Kidney (tissue), 14 donors: ENCODE data around the gene HHATL. TPM values are rescaled to one million over a fixed set of nuclear protein-coding genes. Genes with fewer than 3 reads are reported as not detected.

Source experiments
- DNase-seq, 5 donors: peaks; one replicate each; pipeline ENCODE4 v3.0.0-alpha.2; 2013 to 2020
- FAIRE-seq: peaks from 2 replicates; lab custom pipeline; 2012; peaks lifted over from hg19 to GRCh38; lab: Jason Lieb, UNC
- H3K27ac ChIP-seq, 2 donors: one replicate each; pipeline ENCODE4 v1.7.0; 2013; ENCODE audit warnings: low read depth in 2 of 2, low read length in 2 of 2, inconsistent platforms in 1 of 2
- H3K27me3 ChIP-seq: one replicate; pipeline ENCODE4 v1.7.1; 2013; ENCODE audit warnings: low read length, inconsistent platforms; ENCODE audit not compliant: control insufficient read depth, insufficient read depth
- H3K36me3 ChIP-seq, 3 donors: one replicate each; pipeline versions ENCODE4 v1.7.0 to v1.7.1; 2013; ENCODE audit warnings: low read length in 3 of 3, control low read depth in 1 of 3, inconsistent platforms in 1 of 3; ENCODE audit not compliant: insufficient read depth in 3 of 3, control insufficient read depth in 2 of 3
- H3K4me1 ChIP-seq, 3 donors: one replicate each; pipeline versions ENCODE4 v1.7.0 to v1.7.1; 2013; ENCODE audit warnings: low read length in 3 of 3, inconsistent platforms in 1 of 3, low read depth in 1 of 3; ENCODE audit not compliant: control insufficient read depth in 2 of 3, insufficient read depth in 2 of 3
- H3K4me3 ChIP-seq, 3 donors: one replicate each; pipeline versions ENCODE4 v1.7.0 to v1.8.1; 2013; ENCODE audit warnings: low read length in 3 of 3, control low read depth in 1 of 3, inconsistent platforms in 1 of 3
- H3K9ac ChIP-seq, 3 donors: one replicate each; pipeline versions ENCODE4 v1.7.0 to v1.7.1; 2013; ENCODE audit warnings: low read length in 3 of 3, control low read depth in 1 of 3, inconsistent platforms in 1 of 3
- H3K9me3 ChIP-seq, 3 donors: one replicate each; pipeline versions ENCODE4 v1.7.0 to v1.7.1; 2013; ENCODE audit warnings: low read length in 3 of 3, control low read depth in 1 of 3, inconsistent platforms in 1 of 3; ENCODE audit not compliant: control insufficient read depth in 2 of 3, insufficient read depth in 1 of 3
- CTCF ChIP-seq: IDR thresholded peaks from 3 replicates; pipeline ENCODE4 v1.5.1; 2012; ENCODE audit warnings: mild to moderate bottlenecking, moderate library complexity, borderline replicate concordance; ENCODE audit not compliant: insufficient read depth; ENCODE audit errors: extremely low read depth
- intact Hi-C: fragments of 100-400 bp; cut with DNase I; formaldehyde crosslinking; loops from one replicate; pipeline ENCODE4 v1.11.1; 2022
- polyA plus RNA-seq: library from polyadenylated mRNA; stranded (reverse); fragments of 350-450 nt; fragmentation: Illumina TruSeq; extraction: RNeasy Lipid Tissue Mini Kit (QIAGEN cat#74804); gene quantifications from one replicate; pipeline ENCODE4 v1.2.3, GENCODE V29; 2014; ENCODE audit warnings: low read depth, low replicate concordance; ENCODE audit not compliant: insufficient read depth
- total RNA-seq: library from RNA; stranded (reverse); fragmentation: NEBNext Ultra II Directional; extraction: Animal tissue kit (Norgen Biotek cat#: 25700); gene quantifications from one replicate; pipeline ENCODE4 v1.2.1, GENCODE V29; 2021
- donor health status: control.
- donor health status: control.
- donor health status: control.
- donor health status: control.
- donor health status: control.
- donor health status: DM: yes; HTN: yes; CAD: no.
- donor health status: Normal renal cell carcinoma (clear cell type).

HHATL gene
- total and polyA plus RNA-seq, 2 donors from 2014 or later = not detected

DNA sequence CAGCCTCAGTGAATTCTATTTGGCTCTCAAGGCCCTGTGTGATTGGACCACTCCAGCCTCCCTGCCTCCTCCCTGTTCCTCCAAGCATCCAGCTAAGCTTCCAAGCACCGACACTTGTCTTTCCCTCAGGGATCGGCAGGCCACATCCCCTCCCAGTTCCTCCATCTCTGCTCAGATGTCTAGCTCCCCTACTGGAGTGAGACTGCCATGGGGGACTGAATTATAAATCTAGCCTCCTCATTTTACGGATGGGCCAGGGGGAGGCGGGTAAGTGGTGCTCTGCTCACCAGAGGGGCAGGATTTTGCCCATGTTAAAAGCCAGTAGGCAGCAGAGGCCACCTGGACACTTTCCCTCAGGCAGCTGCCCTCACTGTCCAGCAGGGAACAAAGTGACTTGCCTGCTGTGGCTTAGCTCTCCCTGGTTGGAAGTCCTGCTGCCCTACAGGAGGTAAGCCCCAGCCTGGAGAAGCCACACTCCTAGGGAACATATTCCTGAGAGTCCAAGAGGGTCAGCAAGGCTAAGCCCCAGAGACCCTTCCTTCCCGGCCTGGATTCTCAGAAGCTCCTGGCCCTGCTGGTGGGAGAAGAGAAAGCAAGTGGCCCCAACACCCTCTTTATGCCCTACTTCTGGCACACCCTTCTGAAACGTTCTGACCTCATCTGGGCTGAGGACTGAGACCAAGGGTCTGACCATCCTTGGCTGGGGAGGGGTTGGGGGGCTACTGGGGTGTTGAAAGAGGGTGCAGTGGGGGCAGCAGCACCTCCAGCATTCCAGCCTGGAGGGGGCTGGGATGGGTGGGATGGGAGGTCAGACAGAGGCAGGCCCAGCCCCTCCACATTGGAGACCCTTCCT, 9.1 kb upstream of the HHATL start:
- peak in 2 of 5 donors; percentile 23 to 24 for DNase-seq
- no peaks in the 10 kb centered on the region for H3K4me1 ChIP-seq
- TF ChIP-seq CTCF = no peak
- no peak overlapping the region for H3K9ac ChIP-seq
- no peaks in the 10 kb centered on the region for H3K36me3 ChIP-seq
- no peaks in the 10 kb centered on the region for H3K9me3 ChIP-seq
- no peak overlapping the region for H3K4me3 ChIP-seq
- intact Hi-C loops = no loop called here
- H3K27me3 ChIP-seq = no peaks in the 10 kb centered on the region
- H3K27ac ChIP-seq = no peak overlapping the region
- FAIRE-seq = no peak

DNA sequence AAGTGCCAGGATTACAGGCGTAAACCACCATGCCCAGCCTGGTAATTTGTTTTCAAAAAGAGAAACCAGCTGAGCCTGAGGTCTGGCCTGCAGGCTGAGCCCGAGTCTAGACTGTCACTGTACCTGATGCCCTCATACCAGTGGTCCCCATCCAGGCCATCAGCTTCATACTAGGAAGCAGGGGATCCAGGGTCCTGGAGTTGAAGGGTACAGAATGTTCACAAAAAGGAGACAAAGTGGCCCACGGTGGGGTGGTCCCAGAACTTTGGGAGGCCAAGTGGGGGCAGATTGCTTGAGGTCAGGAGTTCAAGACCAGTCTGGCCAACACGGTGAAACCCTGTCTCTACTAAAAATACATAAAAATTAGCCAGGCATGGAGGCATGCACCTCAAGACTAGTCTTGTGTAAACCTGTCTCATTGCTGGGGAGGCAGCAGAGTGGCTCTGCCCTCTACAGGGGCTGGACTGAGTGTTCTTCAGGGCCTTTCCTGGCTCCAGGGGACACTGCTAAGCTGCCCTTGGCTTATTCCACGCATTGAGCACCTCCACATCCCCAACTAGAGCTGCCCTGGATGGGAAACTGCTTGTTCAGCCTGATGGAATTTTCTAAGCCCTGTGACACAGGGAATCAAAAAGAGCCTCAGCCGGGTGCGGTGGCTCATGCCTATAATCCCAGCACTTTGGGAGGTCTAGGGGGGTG, 7.9 kb upstream of the HHATL start:
- H3K36me3 ChIP-seq = no peaks in the 10 kb centered on the region
- no peaks in the 10 kb centered on the region for H3K4me1 ChIP-seq
- H3K9me3 ChIP-seq = no peaks in the 10 kb centered on the region
- TF ChIP-seq CTCF = no peak
- H3K9ac ChIP-seq = no peak overlapping the region
- no peak for FAIRE-seq
- H3K4me3 ChIP-seq = no peak overlapping the region
- H3K27ac ChIP-seq = no peak overlapping the region
- DNase-seq = peak in 1 of 5 donors; percentile 24
- no peaks in the 10 kb centered on the region for H3K27me3 ChIP-seq
- intact Hi-C loops = no loop called here

- Histone ChIP-seq H3K36me3 (no peaks in the 10 kb centered on the region), H3K27ac (no peak overlapping the region), H3K9me3 (no peaks in the 10 kb centered on the region), H3K27me3 (no peaks in the 10 kb centered on the region), H3K9ac (no peak overlapping the region), H3K4me3 (no peak overlapping the region), H3K4me1 (no peaks in the 10 kb centered on the region)
- no peak for FAIRE-seq
- intact Hi-C loops = no loop called here
- TF ChIP-seq CTCF = no peak
- peak in 3 of 5 donors; percentile 2 to 43 (median 8) for DNase-seq
Measured at GRCh38 chr3:42709621-42710020, 7.0 kb upstream of the HHATL start.
